Keratinocyte (primary cell): Measurements from ENCODE around the gene CCDC137. TPM values are rescaled to one million over a fixed set of nuclear protein-coding genes. Genes with fewer than 3 reads are reported as not detected.

Experiments
- DNase-seq: peaks from one replicate; pipeline ENCODE4 v3.0.0-alpha.2; 2011; ENCODE audit warnings: low read depth, missing footprints, low spot score
- FAIRE-seq: peaks from 2 replicates; lab custom pipeline; 2011; peaks lifted over from hg19 to GRCh38; lab: Jason Lieb, UNC
- H2AFZ ChIP-seq: 2 replicates; pipeline ENCODE4 v1.6.0; 2012; ENCODE audit warnings: low read length, control low read depth, inconsistent platforms; ENCODE audit not compliant: control insufficient read depth
- H3K27ac ChIP-seq: 2 replicates; pipeline ENCODE4 v1.5.1; 2011; ENCODE audit warnings: low read length; ENCODE audit not compliant: control insufficient read depth, insufficient read depth
- H3K27me3 ChIP-seq: 3 replicates; pipeline ENCODE4 v1.6.0; 2011; ENCODE audit warnings: low read length; ENCODE audit not compliant: control insufficient read depth, insufficient read depth; ENCODE audit errors: extremely low read depth
- H3K36me3 ChIP-seq, 2 experiments: 2 replicates in 1 of 2; 3 replicates in 1 of 2; pipeline ENCODE4 v1.5.1; 2011; ENCODE audit warnings: low read length in 2 of 2, mild to moderate bottlenecking in 1 of 2; ENCODE audit not compliant: control insufficient read depth in 2 of 2, insufficient read depth in 2 of 2; ENCODE audit errors: extremely low read depth in 1 of 2
- H3K4me1 ChIP-seq: 3 replicates; pipeline ENCODE4 v1.5.1; 2011; ENCODE audit warnings: low read length; ENCODE audit not compliant: control insufficient read depth, insufficient read depth; ENCODE audit errors: extremely low read depth
- H3K4me2 ChIP-seq: 3 replicates; pipeline ENCODE4 v1.6.0; 2011; ENCODE audit warnings: low read depth, low read length; ENCODE audit not compliant: control insufficient read depth, insufficient read depth; ENCODE audit errors: extremely low read depth
- H3K4me3 ChIP-seq, 3 experiments: fragments of 200-600 bp in 1 of 3; sonication (generic) in 1 of 3; 2 replicates in 2 of 3; 3 replicates in 1 of 3; pipeline ENCODE4 v1.5.1; 2011 to 2016; ENCODE audit warnings: low read length in 3 of 3, mild to moderate bottlenecking in 3 of 3, control low read depth in 2 of 3, inconsistent platforms in 1 of 3, low read depth in 1 of 3, mixed read lengths in 1 of 3, mixed run types in 1 of 3, moderate library complexity in 1 of 3; ENCODE audit not compliant: control insufficient read depth in 2 of 3, insufficient read depth in 2 of 3; ENCODE audit errors: extremely low read depth in 1 of 3
- H3K79me2 ChIP-seq: 2 replicates; pipeline ENCODE4 v1.6.0; 2012; ENCODE audit warnings: low read length; ENCODE audit not compliant: control insufficient read depth, insufficient read depth
- H3K9ac ChIP-seq: 3 replicates; pipeline ENCODE4 v1.6.0; 2011; ENCODE audit warnings: low read length; ENCODE audit not compliant: control insufficient read depth, insufficient read depth; ENCODE audit errors: extremely low read depth
- H3K9me1 ChIP-seq: 3 replicates; pipeline ENCODE4 v1.6.0; 2011; ENCODE audit warnings: low read length; ENCODE audit not compliant: control insufficient read depth, insufficient read depth; ENCODE audit errors: extremely low read depth
- H3K9me3 ChIP-seq: 2 replicates; pipeline ENCODE4 v1.5.1; 2012; ENCODE audit warnings: low read depth, low read length; ENCODE audit not compliant: control insufficient read depth
- H4K20me1 ChIP-seq: 3 replicates; pipeline ENCODE4 v1.6.0; 2011; ENCODE audit warnings: low read length; ENCODE audit not compliant: control insufficient read depth, insufficient read depth; ENCODE audit errors: extremely low read depth
- EZH2 ChIP-seq: IDR thresholded peaks from one replicate; pipeline ENCODE4 v1.6.1; 2012; ENCODE audit warnings: inconsistent platforms, mild to moderate bottlenecking, low read length, moderate library complexity
- dilution Hi-C: fragments of 300-500 bp; cut with MboI; formaldehyde crosslinking; loops from one replicate; pipeline ENCODE4 v1.7.0; 2020; ENCODE audit warnings: low sequenced_read_pairs; ENCODE audit not compliant: extremely low pct_ligation_motif_present
- polyA plus RNA-seq, 5 experiments: library from polyadenylated mRNA; depleted of rRNA in 3 of 5; stranded (reverse) in 3 of 5; stranded (forward) in 1 of 5; unstranded in 1 of 5; fragments of >200 nt; gene quantifications; 1 replicate in 1 of 5; 2 replicates in 3 of 5; 3 replicates in 1 of 5; pipeline versions ENCODE4 v1.2.1 to v1.2.3, GENCODE V29; 2011 to 2012; ENCODE audit warnings: missing spikeins in 2 of 5, low read depth in 1 of 5, low replicate concordance in 1 of 5
- TF ChIP-seq, protein P1 (sequence below), 3 experiments: IDR thresholded peaks in 1 of 3; conservative IDR thresholded peaks in 1 of 3; optimal IDR thresholded peaks in 1 of 3; 2 replicates in 2 of 3; 3 replicates in 1 of 3; pipeline versions ENCODE3 to v1.5.1; 2011; ENCODE audit warnings: low read length in 3 of 3, mild to moderate bottlenecking in 3 of 3, moderate library complexity in 2 of 3, control low read depth in 1 of 3, inconsistent platforms in 1 of 3; ENCODE audit not compliant: insufficient read depth in 2 of 3; ENCODE audit errors: extremely low read depth in 1 of 3

CCDC137 gene
- polyA plus RNA-seq, 1 donor (not counting 4 experiments of a cell fraction or from before 2014, with no cell fraction given) = 15.4 TPM

DNA sequence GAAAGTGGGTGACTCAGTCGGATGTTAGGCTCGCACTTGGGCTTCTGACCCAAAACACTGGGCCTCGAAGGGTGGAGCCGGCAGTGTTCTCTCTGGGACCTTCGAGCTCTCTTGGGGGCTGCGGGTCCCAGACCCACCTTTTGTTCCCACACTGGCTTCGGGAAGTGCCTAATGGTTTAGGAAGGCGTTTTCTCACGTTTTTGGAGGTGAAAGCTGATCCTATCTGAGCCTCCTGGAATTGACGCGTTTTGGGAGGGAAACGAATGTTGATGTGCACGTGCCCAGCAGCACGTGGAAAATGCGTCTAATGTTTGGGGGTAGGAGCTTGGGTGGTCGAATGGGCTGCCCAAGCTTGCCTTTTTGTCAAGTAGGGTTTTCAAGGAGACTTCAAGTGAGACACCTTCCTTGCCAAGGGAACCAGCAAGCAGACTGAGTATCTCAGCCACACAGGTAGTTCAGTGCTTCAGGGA, 17.9 kb downstream of the CCDC137 start:
- peaks cover 22% of the 10 kb centered on the region for H4K20me1 ChIP-seq
- H3K9me3 ChIP-seq = no peaks in the 10 kb centered on the region
- DNase-seq (no peak), FAIRE-seq (peak; percentile 60)
- no peak for TF ChIP-seq EZH2
- TF ChIP-seq, protein P1, sequence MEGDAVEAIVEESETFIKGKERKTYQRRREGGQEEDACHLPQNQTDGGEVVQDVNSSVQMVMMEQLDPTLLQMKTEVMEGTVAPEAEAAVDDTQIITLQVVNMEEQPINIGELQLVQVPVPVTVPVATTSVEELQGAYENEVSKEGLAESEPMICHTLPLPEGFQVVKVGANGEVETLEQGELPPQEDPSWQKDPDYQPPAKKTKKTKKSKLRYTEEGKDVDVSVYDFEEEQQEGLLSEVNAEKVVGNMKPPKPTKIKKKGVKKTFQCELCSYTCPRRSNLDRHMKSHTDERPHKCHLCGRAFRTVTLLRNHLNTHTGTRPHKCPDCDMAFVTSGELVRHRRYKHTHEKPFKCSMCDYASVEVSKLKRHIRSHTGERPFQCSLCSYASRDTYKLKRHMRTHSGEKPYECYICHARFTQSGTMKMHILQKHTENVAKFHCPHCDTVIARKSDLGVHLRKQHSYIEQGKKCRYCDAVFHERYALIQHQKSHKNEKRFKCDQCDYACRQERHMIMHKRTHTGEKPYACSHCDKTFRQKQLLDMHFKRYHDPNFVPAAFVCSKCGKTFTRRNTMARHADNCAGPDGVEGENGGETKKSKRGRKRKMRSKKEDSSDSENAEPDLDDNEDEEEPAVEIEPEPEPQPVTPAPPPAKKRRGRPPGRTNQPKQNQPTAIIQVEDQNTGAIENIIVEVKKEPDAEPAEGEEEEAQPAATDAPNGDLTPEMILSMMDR (optimal IDR thresholded peaks at IDR 0.05 in 1 of 3, IDR thresholded peaks at IDR 0.05 in 1 of 3, conservative IDR thresholded peaks at IDR 0.05 in 1 of 3; ENCODE audit: extremely low read depth in 1 of 3, insufficient read depth in 2 of 3, low read length in 3 of 3) = no peak
- peaks cover 71% of the 10 kb centered on the region for H3K79me2 ChIP-seq
- H3K4me3 ChIP-seq = peak overlapping the region; percentile 77 to 99 (median 89)
- H3K27ac ChIP-seq = peak overlapping the region; percentile 93
- H3K4me1 ChIP-seq = peaks cover 32% of the 10 kb centered on the region
- dilution Hi-C loops = no loop called here
- peak overlapping the region; percentile 93 for H3K4me2 ChIP-seq
- H2AFZ ChIP-seq = no peak overlapping the region
- no peaks in the 10 kb centered on the region for H3K27me3 ChIP-seq
- H3K36me3 ChIP-seq = peaks cover 40% of the 10 kb centered on the region in 2 experiments
- H3K9ac ChIP-seq = peak overlapping the region; percentile 83
- H3K9me1 ChIP-seq = no peaks in the 10 kb centered on the region

DNA sequence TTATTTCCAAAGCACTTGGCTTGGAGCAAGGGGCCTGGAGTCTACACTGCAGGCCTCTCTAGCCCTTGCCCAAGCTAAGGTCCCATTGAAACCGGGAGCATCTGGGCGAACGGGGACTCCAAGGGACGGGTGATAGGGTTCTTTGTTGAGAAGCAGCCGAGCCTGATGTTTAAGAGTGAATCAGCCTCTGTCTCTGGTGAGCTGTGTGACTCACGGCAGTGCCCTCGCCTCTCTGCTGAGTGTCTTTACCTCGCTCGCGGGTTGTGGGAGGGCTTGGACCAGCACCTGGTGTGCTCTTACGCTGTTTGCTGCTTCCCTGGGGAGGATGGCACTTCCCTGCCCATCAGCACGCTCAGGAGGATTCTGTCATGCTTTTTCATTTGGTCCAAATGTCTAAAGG, 18.6 kb downstream of the CCDC137 start:
- H3K36me3 ChIP-seq = peaks cover 44 to 46% of the 10 kb centered on the region in 2 experiments
- dilution Hi-C loops = no loop called here
- H3K4me2 ChIP-seq = peak overlapping the region; percentile 93
- FAIRE-seq (peak; percentile 78), DNase-seq (peak; percentile 54)
- H3K9me3 ChIP-seq = no peaks in the 10 kb centered on the region
- H3K27me3 ChIP-seq = no peaks in the 10 kb centered on the region
- H3K4me3 ChIP-seq = peak overlapping the region; percentile 77 to 99 (median 89)
- H3K9me1 ChIP-seq = no peaks in the 10 kb centered on the region
- peak overlapping the region; percentile 83 for H3K9ac ChIP-seq
- no peak for TF ChIP-seq EZH2
- TF ChIP-seq, protein P1 (optimal IDR thresholded peaks at IDR 0.05 in 1 of 3, IDR thresholded peaks at IDR 0.05 in 1 of 3, conservative IDR thresholded peaks at IDR 0.05 in 1 of 3; ENCODE audit: extremely low read depth in 1 of 3, insufficient read depth in 2 of 3, low read length in 3 of 3) = no peak
- peak overlapping the region; percentile 93 for H3K27ac ChIP-seq
- H3K4me1 ChIP-seq = peaks cover 32% of the 10 kb centered on the region
- H3K79me2 ChIP-seq = peaks cover 77% of the 10 kb centered on the region
- H2AFZ ChIP-seq = no peak overlapping the region
- H4K20me1 ChIP-seq = peaks cover 22% of the 10 kb centered on the region
